ENCODE measurements around the gene RAPGEF3.

RAPGEF3 gene

GRCh38 chr12:47740606-47741339 is 17.9 kb downstream of the RAPGEF3 start:
- Mint-ChIP-seq H3K4me1 (peaks cover 50% of the 10 kb centered on the region), H3K4me3 (no peak overlapping the region), H3K27ac (peak overlapping the region; percentile 46 to 78 (median 57)), H3K9me3 (no peaks in the 10 kb centered on the region), H3K27me3 (ENCODE audit: low read depth) (peaks cover 12% of the 10 kb centered on the region), H3K36me3 (ENCODE audit: low read depth) (no peaks in the 10 kb centered on the region)
- TF ChIP-seq, protein P1, sequence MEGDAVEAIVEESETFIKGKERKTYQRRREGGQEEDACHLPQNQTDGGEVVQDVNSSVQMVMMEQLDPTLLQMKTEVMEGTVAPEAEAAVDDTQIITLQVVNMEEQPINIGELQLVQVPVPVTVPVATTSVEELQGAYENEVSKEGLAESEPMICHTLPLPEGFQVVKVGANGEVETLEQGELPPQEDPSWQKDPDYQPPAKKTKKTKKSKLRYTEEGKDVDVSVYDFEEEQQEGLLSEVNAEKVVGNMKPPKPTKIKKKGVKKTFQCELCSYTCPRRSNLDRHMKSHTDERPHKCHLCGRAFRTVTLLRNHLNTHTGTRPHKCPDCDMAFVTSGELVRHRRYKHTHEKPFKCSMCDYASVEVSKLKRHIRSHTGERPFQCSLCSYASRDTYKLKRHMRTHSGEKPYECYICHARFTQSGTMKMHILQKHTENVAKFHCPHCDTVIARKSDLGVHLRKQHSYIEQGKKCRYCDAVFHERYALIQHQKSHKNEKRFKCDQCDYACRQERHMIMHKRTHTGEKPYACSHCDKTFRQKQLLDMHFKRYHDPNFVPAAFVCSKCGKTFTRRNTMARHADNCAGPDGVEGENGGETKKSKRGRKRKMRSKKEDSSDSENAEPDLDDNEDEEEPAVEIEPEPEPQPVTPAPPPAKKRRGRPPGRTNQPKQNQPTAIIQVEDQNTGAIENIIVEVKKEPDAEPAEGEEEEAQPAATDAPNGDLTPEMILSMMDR (IDR thresholded peaks at IDR 0.05; ENCODE audit: unreplicated experiment in 3 of 3) = no peak

DNA sequence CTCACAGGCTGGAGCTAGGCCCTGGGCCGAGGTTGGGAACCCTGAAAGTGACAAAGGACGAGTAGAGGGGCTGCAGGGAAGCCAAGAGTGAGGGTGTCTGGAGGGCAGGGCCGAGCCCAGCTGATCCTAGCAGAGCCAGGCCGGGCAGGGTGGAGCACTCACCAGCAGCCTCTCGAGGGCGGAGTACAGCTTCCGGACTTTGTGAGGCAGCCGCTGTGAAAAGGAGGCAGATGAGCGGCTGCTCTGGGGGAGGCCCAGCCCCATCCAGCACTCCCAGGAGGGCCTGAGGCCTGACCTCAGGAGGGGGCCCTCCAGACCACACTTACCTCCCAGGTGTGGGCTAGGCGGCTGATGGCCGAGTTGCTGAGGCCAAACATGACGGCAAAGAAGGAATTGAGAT is 18.7 kb downstream of the RAPGEF3 start:
- TF ChIP-seq, protein P1 (IDR thresholded peaks at IDR 0.05; ENCODE audit: unreplicated experiment in 3 of 3) = no peak
- Mint-ChIP-seq H3K4me3 (no peak overlapping the region), H3K9me3 (no peaks in the 10 kb centered on the region), H3K36me3 (ENCODE audit: low read depth) (no peaks in the 10 kb centered on the region), H3K4me1 (peaks cover 47% of the 10 kb centered on the region), H3K27me3 (ENCODE audit: low read depth) (peaks cover 9% of the 10 kb centered on the region), H3K27ac (no peak overlapping the region)

GRCh38 chr12:47739297-47739696 is 19.4 kb downstream of the RAPGEF3 start:
- no peaks in the 10 kb centered on the region for H3K36me3 Mint-ChIP-seq (ENCODE audit: low read depth)
- peaks cover 9% of the 10 kb centered on the region for H3K27me3 Mint-ChIP-seq (ENCODE audit: low read depth)
- peaks cover 50% of the 10 kb centered on the region for H3K4me1 Mint-ChIP-seq

DNA sequence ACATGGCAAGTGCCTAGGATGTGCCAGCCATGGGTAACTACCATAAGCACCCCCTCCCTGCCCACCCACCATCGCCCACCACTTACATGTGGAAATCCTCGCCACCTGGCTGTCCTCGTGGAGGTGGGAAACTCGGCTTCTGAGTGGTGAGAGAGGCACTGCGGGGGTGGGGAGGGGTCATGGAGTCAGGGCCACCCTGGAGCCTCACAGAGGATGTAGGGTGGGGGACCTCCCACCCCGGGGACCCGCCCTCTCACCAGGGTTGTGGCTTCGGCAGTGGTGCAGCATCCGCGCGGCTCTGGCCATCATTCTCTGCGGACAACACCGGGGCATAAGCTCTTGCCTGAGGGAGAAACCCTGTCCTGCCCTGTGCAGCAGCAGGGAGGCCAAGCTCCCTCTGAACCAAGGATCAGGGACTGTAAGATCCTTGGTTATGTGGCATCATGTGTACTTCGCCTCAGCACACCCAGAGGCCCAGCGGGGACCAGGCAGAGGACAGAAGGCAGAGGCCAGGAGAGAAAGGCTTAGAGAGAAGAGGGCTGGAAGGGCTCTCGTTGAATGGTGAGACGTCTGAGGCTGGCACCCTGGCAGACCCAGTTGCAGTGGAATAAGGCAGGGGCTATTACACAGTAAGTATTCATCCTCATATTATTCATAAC is 20.6 kb downstream of the RAPGEF3 start:
- H3K27ac Mint-ChIP-seq = peak overlapping the region in 2 of 3 experiments; percentile 84 to 97
- TF ChIP-seq, protein P1 (IDR thresholded peaks at IDR 0.05; ENCODE audit: unreplicated experiment in 3 of 3) = no peak

More at GRCh38 chr12:47739297-47739696, 19.4 kb downstream of the RAPGEF3 start:
- Mint-ChIP-seq H3K27ac (peak overlapping the region in 2 of 3 experiments; percentile 34 to 61), H3K4me3 (no peak overlapping the region), H3K9me3 (no peaks in the 10 kb centered on the region)
- TF ChIP-seq, protein P1 (IDR thresholded peaks at IDR 0.05; ENCODE audit: unreplicated experiment in 3 of 3) = no peak

DNA sequence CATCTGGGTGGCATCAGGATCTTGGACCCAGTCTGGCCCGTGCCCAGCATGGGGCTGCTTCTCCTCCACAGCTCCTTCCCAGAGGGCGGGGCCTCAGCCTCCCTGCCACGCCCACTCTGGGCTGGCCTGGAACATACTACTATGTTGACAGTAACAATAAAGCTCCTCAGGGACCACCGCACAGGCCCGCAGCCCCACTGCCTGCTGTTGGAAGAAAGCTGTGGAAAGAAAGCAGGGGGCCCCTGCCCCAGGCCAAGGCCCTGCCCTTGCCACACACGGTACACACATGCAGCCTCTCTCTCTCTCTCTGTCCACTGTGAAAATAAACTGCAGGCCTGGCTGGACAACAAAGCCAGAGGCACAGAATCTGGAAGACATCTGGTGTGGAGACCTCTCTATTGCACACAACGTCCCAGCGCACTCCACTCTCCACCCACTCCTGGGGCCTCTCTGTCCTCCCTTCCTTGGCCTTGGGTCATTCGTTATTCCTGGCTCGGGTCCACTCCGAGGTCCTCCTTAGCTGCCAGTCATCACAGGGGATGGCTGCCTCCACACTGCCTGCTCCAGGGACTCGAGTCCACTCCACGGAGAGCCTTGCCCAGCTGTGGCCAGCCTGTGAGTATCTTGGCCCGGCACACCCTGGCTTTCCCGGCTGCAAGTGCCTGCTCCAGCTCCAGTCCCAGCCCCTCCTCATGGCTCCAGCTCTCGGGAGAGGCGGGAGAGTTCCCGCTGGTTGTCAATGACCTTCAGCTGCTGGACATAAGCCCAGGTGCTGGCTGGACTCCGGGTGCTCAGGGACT is 21.6 kb downstream of the RAPGEF3 start:
- peak overlapping the region; percentile 96 to 97 (median 96) for H3K27ac Mint-ChIP-seq
- TF ChIP-seq, protein P1 (IDR thresholded peaks at IDR 0.05; ENCODE audit: unreplicated experiment in 3 of 3) = no peak
- peaks cover 55% of the 10 kb centered on the region for H3K4me1 Mint-ChIP-seq
- no peaks in the 10 kb centered on the region for H3K27me3 Mint-ChIP-seq (ENCODE audit: low read depth)
- no peaks in the 10 kb centered on the region for H3K9me3 Mint-ChIP-seq
- peak overlapping the region; percentile 14 to 57 (median 40) for H3K4me3 Mint-ChIP-seq
- no peaks in the 10 kb centered on the region for H3K36me3 Mint-ChIP-seq (ENCODE audit: low read depth)

More for the DNA sequence above, 20.6 kb downstream of the RAPGEF3 start:
- H3K27me3 Mint-ChIP-seq (ENCODE audit: low read depth) = peaks cover under 1% of the 10 kb centered on the region
- H3K36me3 Mint-ChIP-seq (ENCODE audit: low read depth) = no peaks in the 10 kb centered on the region
- H3K9me3 Mint-ChIP-seq = no peaks in the 10 kb centered on the region
- peaks cover 55% of the 10 kb centered on the region for H3K4me1 Mint-ChIP-seq
- H3K4me3 Mint-ChIP-seq = no peak overlapping the region
